Liver (tissue), 9 donors: ENCODE measurements around the gene RALGPS1. TPM values are rescaled to one million over a fixed set of nuclear protein-coding genes. Genes with fewer than 3 reads are reported as not detected.

Source experiments
- DNase-seq: peaks from one replicate; pipeline ENCODE4 v3.0.0-alpha.2; 2017; ENCODE audit warnings: low spot score
- H3K27ac ChIP-seq, 2 donors: one replicate each; pipeline ENCODE4 v1.7.0; 2013; ENCODE audit warnings: inconsistent platforms in 2 of 2, low read length in 2 of 2, control low read depth in 1 of 2, low read depth in 1 of 2, mild to moderate bottlenecking in 1 of 2
- H3K27me3 ChIP-seq, 4 donors: one replicate each; pipeline versions ENCODE4 v1.6.1 to v1.7.0; 2013; ENCODE audit warnings: low read length in 3 of 4, inconsistent platforms in 1 of 4, mild to moderate bottlenecking in 1 of 4, moderate library complexity in 1 of 4; ENCODE audit not compliant: control insufficient read depth in 4 of 4, insufficient read depth in 4 of 4
- H3K36me3 ChIP-seq, 4 donors: one replicate each; pipeline versions ENCODE4 v1.6.1 to v1.7.0; 2013; ENCODE audit warnings: low read length in 3 of 4, mild to moderate bottlenecking in 3 of 4, low read depth in 1 of 4, moderate library complexity in 1 of 4; ENCODE audit not compliant: control insufficient read depth in 4 of 4, insufficient read depth in 3 of 4
- H3K4me1 ChIP-seq, 4 donors: one replicate each; pipeline versions ENCODE4 v1.6.1 to v1.7.0; 2013; ENCODE audit warnings: low read length in 3 of 4, mild to moderate bottlenecking in 3 of 4, moderate library complexity in 1 of 4; ENCODE audit not compliant: control insufficient read depth in 4 of 4, insufficient read depth in 4 of 4
- H3K4me3 ChIP-seq, 3 donors: one replicate each; pipeline versions ENCODE4 v1.6.1 to v1.7.0; 2013; ENCODE audit warnings: low read length in 3 of 3, control low read depth in 1 of 3, low read depth in 1 of 3, mild to moderate bottlenecking in 1 of 3
- H3K9ac ChIP-seq, 2 donors: one replicate each; pipeline ENCODE4 v1.7.0; 2013; ENCODE audit warnings: low read length in 2 of 2, mild to moderate bottlenecking in 2 of 2, moderate library complexity in 2 of 2, control low read depth in 1 of 2, low read depth in 1 of 2
- H3K9me3 ChIP-seq, 4 donors: one replicate each; pipeline versions ENCODE4 v1.6.1 to v1.7.0; 2013; ENCODE audit warnings: low read length in 3 of 4; ENCODE audit not compliant: control insufficient read depth in 4 of 4
- EGR1 ChIP-seq, 2 donors: IDR thresholded peaks; 2 replicates each; pipeline ENCODE4 v1.6.1; 2016 to 2018; ENCODE audit warnings: antibody characterized with exemption in 2 of 2, low read depth in 2 of 2
- FOXA1 ChIP-seq: IDR thresholded peaks from 2 replicates; pipeline ENCODE4 v1.6.1; 2016; ENCODE audit warnings: antibody characterized with exemption
- FOXA2 ChIP-seq: IDR thresholded peaks from 2 replicates; pipeline ENCODE4 v1.6.1; 2016; ENCODE audit warnings: antibody characterized with exemption
- GABPA ChIP-seq, 2 donors: IDR thresholded peaks in 1 of 2; conservative IDR thresholded peaks in 1 of 2; 2 replicates each; pipeline ENCODE4 v1.6.1; 2016; ENCODE audit warnings: antibody characterized with exemption in 2 of 2, mild to moderate bottlenecking in 1 of 2, moderate library complexity in 1 of 2
- HNF4A ChIP-seq, 2 donors: conservative IDR thresholded peaks; 2 replicates each; pipeline ENCODE4 v1.6.1; 2016; ENCODE audit warnings: antibody characterized with exemption in 2 of 2, mild to moderate bottlenecking in 2 of 2
- HNF4G ChIP-seq: IDR thresholded peaks from 2 replicates; pipeline ENCODE4 v1.6.1; 2016; ENCODE audit warnings: antibody characterized with exemption
- JUND ChIP-seq, 2 donors: IDR thresholded peaks; 2 replicates each; pipeline ENCODE4 v1.6.1; 2016; ENCODE audit warnings: antibody characterized with exemption in 2 of 2
- NR2F2 ChIP-seq: IDR thresholded peaks from 2 replicates; pipeline ENCODE4 v1.6.1; 2016; ENCODE audit warnings: antibody characterized with exemption
- RAD21 ChIP-seq, 2 donors: IDR thresholded peaks; 2 replicates each; pipeline ENCODE4 v1.6.1; 2016; ENCODE audit warnings: antibody characterized with exemption in 2 of 2, mild to moderate bottlenecking in 2 of 2
- RXRA ChIP-seq, 2 donors: IDR thresholded peaks; 2 replicates each; pipeline ENCODE4 v1.6.1; 2017 to 2018; ENCODE audit warnings: antibody characterized with exemption in 2 of 2, mild to moderate bottlenecking in 1 of 2
- SP1 ChIP-seq: IDR thresholded peaks from 2 replicates; pipeline ENCODE4 v1.6.1; 2018; ENCODE audit warnings: antibody characterized with exemption, mild to moderate bottlenecking
- TAF1 ChIP-seq: conservative IDR thresholded peaks from 2 replicates; pipeline ENCODE4 v1.6.1; 2016; ENCODE audit warnings: antibody characterized with exemption, mild to moderate bottlenecking
- YY1 ChIP-seq: IDR thresholded peaks from 2 replicates; pipeline ENCODE4 v1.6.1; 2016; ENCODE audit warnings: antibody characterized with exemption, mild to moderate bottlenecking
- WGBS: extraction: QIAGEN DNeasy Blood & Tissue Kit; methylation state at CpG from one replicate; pipeline ENCODE4 v1.1.7; 2013; 5-methylcytosine and 5-hydroxymethylcytosine counted together
- polyA plus RNA-seq, 2 donors: library from polyadenylated mRNA; stranded (reverse) in 1 of 2; unstranded in 1 of 2; fragments of 200-250 nt in 1 of 2; fragments of >200 nt in 1 of 2; fragmentation: Nextera tagmentation in 1 of 2; extraction: Ambion mirVana in 1 of 2; gene quantifications; one replicate each; pipeline versions ENCODE4 v1.2.1 to v1.2.3, GENCODE V29; 2013 to 2015
- total RNA-seq, 2 donors: library from RNA; depleted of rRNA; stranded (reverse); fragments of >200 nt; gene quantifications; one replicate each; pipeline ENCODE4 v1.2.3, GENCODE V29; 2014
- TF ChIP-seq, protein P1 (sequence below): fragments of 150-350 bp; IDR thresholded peaks from 2 replicates; pipeline ENCODE4 v1.5.1; 2017; ENCODE audit warnings: improper control_type of control experiment, low read depth, low read length; ENCODE audit not compliant: missing input control
- TF ChIP-seq, protein P2 (sequence below): IDR thresholded peaks from 2 replicates; pipeline ENCODE4 v1.6.1; 2016; ENCODE audit warnings: antibody characterized with exemption
- TF ChIP-seq, protein P3 (sequence below): IDR thresholded peaks from 2 replicates; pipeline ENCODE4 v1.6.1; 2016; ENCODE audit warnings: antibody characterized with exemption
- TF ChIP-seq, protein P4 (sequence below): IDR thresholded peaks from 2 replicates; pipeline ENCODE4 v1.6.1; 2016; ENCODE audit warnings: antibody characterized with exemption
- TF ChIP-seq, protein P5 (sequence below): IDR thresholded peaks from 2 replicates; pipeline ENCODE4 v1.6.1; 2016; ENCODE audit warnings: antibody characterized with exemption, mild to moderate bottlenecking
- donor health status: healthy.
- donor health status: healthy.
- donor health status: healthy.
- donor health status: healthy.
- donor health status: healthy.

Gene RALGPS1
- total and polyA plus RNA-seq, 4 donors = 1.4 to 2.7 (median 2.0) TPM

DNA sequence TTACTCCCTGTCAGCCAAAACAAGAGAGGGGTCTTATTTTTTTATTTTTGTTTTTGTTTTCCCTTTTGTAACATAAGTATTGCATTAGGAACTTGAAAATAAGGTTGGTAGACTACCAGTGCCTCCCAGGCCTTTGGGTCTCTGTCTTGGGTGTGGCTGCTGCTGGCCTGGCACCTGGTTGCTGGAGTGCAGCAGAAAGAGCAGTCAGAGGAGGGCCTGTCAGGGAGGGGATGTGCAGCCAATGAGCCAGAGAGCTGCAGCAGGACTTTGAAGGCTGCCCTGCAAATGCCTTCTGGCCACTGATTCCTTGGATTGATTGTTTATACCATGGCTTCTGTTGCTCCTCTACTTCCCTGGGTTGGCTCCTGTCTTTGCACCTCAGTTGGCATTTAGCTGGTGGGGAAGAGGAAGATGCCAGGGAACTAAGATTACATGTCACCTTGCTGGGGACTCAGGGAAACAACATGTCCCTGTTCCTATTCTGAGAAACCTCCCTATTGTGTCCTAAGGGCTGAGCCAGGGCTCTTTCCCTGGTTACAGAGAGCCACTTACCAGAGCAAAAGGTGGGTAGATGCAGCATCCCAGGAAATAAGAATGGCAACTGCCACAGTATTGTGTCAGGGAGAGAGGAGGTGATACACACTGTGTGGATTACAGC lies 141.3 kb downstream of the RALGPS1 start:
- Histone ChIP-seq H3K9ac (no peak overlapping the region), H3K4me1 (peaks cover 0 to 3% (median 0%) of the 10 kb centered on the region in 4 donors), H3K36me3 (no peaks in the 10 kb centered on the region), H3K27me3 (no peaks in the 10 kb centered on the region), H3K27ac (no peak overlapping the region), H3K4me3 (no peak overlapping the region), H3K9me3 (no peaks in the 10 kb centered on the region)
- TF ChIP-seq, protein P1, sequence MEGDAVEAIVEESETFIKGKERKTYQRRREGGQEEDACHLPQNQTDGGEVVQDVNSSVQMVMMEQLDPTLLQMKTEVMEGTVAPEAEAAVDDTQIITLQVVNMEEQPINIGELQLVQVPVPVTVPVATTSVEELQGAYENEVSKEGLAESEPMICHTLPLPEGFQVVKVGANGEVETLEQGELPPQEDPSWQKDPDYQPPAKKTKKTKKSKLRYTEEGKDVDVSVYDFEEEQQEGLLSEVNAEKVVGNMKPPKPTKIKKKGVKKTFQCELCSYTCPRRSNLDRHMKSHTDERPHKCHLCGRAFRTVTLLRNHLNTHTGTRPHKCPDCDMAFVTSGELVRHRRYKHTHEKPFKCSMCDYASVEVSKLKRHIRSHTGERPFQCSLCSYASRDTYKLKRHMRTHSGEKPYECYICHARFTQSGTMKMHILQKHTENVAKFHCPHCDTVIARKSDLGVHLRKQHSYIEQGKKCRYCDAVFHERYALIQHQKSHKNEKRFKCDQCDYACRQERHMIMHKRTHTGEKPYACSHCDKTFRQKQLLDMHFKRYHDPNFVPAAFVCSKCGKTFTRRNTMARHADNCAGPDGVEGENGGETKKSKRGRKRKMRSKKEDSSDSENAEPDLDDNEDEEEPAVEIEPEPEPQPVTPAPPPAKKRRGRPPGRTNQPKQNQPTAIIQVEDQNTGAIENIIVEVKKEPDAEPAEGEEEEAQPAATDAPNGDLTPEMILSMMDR = no peak
- TF ChIP-seq JUND (IDR thresholded peaks at IDR 0.05) (no peak), HNF4G (no peak), NR2F2 (no peak), FOXA2 (no peak), RXRA (IDR thresholded peaks at IDR 0.05) (no peak), EGR1 (IDR thresholded peaks at IDR 0.05; ENCODE audit: low read depth in 2 of 2) (no peak), TAF1 (no peak), FOXA1 (no peak)
- TF ChIP-seq, protein P2, sequence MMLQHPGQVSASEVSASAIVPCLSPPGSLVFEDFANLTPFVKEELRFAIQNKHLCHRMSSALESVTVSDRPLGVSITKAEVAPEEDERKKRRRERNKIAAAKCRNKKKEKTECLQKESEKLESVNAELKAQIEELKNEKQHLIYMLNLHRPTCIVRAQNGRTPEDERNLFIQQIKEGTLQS = no peak
- TF ChIP-seq, protein P3, sequence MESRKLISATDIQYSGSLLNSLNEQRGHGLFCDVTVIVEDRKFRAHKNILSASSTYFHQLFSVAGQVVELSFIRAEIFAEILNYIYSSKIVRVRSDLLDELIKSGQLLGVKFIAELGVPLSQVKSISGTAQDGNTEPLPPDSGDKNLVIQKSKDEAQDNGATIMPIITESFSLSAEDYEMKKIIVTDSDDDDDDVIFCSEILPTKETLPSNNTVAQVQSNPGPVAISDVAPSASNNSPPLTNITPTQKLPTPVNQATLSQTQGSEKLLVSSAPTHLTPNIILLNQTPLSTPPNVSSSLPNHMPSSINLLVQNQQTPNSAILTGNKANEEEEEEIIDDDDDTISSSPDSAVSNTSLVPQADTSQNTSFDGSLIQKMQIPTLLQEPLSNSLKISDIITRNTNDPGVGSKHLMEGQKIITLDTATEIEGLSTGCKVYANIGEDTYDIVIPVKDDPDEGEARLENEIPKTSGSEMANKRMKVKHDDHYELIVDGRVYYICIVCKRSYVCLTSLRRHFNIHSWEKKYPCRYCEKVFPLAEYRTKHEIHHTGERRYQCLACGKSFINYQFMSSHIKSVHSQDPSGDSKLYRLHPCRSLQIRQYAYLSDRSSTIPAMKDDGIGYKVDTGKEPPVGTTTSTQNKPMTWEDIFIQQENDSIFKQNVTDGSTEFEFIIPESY = no peak
- DNase-seq = no peak

DNA sequence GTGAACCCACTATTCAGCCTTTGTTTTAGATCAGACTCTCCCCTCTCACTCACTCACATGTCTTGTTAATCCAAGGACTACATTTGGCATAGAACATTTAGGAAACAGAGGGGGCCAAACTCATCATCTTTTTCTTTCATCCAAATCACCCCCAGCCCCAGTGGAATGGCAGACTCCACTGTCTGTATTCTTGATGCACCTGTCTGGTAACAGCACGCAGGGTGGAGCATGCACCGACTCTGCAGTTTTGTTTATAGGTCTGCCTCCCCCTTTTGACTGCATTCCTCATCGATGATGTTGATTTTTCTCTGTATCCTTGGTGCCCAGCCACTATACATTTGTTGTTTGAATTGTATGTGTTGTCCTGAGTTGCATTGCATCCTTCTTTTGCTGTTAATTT lies 141.9 kb downstream of the RALGPS1 start:
- no peaks in the 10 kb centered on the region for H3K27me3 ChIP-seq
- H3K27ac ChIP-seq = no peak overlapping the region
- DNase-seq = no peak
- no peaks in the 10 kb centered on the region for H3K36me3 ChIP-seq
- peaks cover 0 to 3% (median 0%) of the 10 kb centered on the region in 4 donors for H3K4me1 ChIP-seq
- H3K4me3 ChIP-seq = no peak overlapping the region
- WGBS = 93% methylated on average over 3 of the region's 3 CpGs
- TF ChIP-seq NR2F2 = no peak
- TF ChIP-seq, protein P4, sequence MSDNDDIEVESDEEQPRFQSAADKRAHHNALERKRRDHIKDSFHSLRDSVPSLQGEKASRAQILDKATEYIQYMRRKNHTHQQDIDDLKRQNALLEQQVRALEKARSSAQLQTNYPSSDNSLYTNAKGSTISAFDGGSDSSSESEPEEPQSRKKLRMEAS = no peak
- no peak for TF ChIP-seq YY1
- no peak for TF ChIP-seq HNF4A (conservative IDR thresholded peaks at IDR 0.05)
- TF ChIP-seq, protein P2 = no peak
- no peak for TF ChIP-seq EGR1 (IDR thresholded peaks at IDR 0.05; ENCODE audit: low read depth in 2 of 2)
- no peak for TF ChIP-seq HNF4G
- no peak for TF ChIP-seq FOXA2
- TF ChIP-seq SP1 = no peak
- no peak for TF ChIP-seq JUND (IDR thresholded peaks at IDR 0.05)
- no peak for TF ChIP-seq GABPA (IDR thresholded peaks at IDR 0.05 in 1 of 2, conservative IDR thresholded peaks at IDR 0.05 in 1 of 2)
- TF ChIP-seq RAD21 (IDR thresholded peaks at IDR 0.05) = no peak
- TF ChIP-seq, protein P5, sequence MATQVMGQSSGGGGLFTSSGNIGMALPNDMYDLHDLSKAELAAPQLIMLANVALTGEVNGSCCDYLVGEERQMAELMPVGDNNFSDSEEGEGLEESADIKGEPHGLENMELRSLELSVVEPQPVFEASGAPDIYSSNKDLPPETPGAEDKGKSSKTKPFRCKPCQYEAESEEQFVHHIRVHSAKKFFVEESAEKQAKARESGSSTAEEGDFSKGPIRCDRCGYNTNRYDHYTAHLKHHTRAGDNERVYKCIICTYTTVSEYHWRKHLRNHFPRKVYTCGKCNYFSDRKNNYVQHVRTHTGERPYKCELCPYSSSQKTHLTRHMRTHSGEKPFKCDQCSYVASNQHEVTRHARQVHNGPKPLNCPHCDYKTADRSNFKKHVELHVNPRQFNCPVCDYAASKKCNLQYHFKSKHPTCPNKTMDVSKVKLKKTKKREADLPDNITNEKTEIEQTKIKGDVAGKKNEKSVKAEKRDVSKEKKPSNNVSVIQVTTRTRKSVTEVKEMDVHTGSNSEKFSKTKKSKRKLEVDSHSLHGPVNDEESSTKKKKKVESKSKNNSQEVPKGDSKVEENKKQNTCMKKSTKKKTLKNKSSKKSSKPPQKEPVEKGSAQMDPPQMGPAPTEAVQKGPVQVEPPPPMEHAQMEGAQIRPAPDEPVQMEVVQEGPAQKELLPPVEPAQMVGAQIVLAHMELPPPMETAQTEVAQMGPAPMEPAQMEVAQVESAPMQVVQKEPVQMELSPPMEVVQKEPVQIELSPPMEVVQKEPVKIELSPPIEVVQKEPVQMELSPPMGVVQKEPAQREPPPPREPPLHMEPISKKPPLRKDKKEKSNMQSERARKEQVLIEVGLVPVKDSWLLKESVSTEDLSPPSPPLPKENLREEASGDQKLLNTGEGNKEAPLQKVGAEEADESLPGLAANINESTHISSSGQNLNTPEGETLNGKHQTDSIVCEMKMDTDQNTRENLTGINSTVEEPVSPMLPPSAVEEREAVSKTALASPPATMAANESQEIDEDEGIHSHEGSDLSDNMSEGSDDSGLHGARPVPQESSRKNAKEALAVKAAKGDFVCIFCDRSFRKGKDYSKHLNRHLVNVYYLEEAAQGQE = no peak
- no peak for TF ChIP-seq FOXA1
- TF ChIP-seq, protein P3 = no peak
- no peak for TF ChIP-seq RXRA (IDR thresholded peaks at IDR 0.05)
- H3K9ac ChIP-seq = no peak overlapping the region
- no peaks in the 10 kb centered on the region for H3K9me3 ChIP-seq
